Endometrium (tissue), 2 donors: ENCODE data around the gene TMEM214.
"Not testable (repeated sequence)": the region's sequence is repeated elsewhere in the genome, so short reads cannot be mapped to it uniquely, and the experiment has no call there.

Experiments
- FAIRE-seq: peaks from 2 replicates; lab custom pipeline; 2012; peaks lifted over from hg19 to GRCh38; lab: Jason Lieb, UNC
- donor health status: control.
- donor health status: control.

TMEM214 gene

DNA sequence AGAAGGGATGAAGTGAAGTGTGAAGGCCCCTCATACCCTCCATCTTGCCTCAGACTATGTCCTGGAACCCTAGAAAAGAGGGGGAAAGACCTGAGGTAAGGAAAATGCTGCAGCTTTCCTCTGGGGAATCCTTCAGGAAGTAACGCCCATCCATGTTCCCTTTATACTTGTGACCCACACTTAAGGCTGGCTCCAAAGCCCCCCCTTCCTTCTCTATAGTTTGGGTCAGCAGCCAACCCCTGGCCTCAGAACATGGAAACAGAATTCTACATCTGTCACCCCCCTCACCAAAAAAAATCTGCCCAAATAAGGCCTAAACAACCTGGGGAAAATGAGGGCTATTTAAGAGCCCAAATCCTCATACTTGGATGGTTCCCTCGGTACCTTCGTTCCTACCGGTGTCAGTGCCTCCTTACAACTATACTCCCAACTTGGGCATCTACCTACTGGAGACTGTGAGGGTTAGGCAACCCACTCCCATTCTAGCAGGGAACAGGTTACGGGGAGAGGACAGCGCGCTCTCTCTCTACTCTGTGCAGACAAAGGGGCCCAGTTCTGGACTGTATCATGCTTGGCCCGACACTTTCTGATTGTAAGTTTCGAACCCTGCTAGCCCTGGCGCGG lies 38.0 kb downstream of the TMEM214 start:
- no peak for FAIRE-seq

DNA sequence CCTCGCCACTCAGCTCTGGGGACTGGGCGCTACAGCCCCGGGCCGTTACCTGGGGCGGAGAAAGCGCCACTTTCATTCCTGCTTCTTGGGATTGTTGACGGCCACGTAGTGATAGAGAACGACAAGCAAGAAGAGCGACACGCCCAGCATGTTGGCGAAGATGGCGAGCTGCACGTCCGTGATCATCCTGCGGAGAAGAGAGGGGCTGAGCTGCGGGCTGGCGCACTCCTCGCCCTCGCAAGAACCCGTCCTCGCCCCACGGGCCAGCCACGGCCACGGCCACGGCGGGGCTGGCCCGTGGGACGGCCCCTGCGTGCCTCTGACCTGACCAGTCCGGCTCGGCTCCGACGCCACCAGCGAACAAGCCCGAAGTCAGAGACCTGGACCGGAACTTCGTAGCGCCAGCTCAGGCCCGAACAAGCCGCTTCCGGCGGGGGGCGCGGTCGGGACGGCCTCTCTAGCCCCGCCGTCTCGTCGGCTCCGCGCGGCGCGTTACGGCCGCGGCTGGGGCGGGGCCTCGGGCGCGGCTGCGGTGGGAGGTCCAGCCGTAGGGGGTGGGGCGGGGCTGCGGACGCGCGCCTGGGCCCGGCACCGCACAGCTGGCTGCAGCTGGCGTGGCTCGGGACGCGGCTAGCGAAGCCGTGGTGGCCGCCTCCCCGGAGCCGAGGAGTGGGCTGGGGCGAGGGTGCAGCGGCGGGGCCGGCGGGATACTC lies 38.7 kb downstream of the TMEM214 start, which contains the start of gene OST4:
Gene OST4 (minus strand): TSS at position 378 of the 713 bp plus-strand sequence.
- FAIRE-seq: no peak

DNA sequence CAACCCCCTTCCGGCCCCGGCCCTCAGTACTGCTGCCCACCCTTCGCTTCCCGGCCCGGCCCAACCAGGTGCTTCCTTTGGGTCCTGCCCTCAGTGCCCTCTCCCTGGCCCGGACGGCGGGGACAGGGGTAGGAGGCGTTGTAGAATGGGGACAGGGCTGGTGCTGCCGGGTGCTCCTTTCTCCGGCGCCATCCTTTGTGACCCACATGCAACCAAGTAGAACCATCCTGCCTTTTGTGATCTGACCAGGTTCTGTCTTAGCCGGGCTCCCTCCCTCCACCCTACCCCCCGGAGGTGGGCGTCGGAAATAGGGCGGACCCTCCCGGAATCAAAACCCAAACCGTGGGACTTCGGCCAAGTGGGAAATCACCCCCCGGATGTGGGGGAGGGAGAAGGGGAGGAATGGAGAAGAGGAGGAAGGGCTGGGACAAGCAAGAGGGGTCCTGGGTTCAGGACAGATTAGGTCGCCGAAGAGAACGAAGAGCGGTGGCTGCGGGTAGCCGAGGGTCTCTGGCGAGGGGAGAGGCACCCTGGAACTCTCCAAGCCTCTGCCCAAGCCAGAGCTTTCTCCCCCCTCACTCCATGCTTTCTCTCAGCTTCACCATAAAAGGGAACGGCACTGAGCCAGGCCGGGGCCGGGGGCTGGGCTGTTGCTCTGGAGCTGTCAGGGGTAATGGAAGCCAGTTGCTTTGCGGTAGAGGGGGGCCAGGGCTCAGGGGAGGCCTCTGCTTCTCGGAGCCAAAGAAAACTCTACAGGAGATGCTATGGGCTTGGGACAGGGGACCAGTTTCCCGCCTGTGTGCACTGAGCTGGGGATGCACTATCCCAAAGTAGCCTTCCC lies 39.4 kb downstream of the TMEM214 start:
- FAIRE-seq: no peak

DNA sequence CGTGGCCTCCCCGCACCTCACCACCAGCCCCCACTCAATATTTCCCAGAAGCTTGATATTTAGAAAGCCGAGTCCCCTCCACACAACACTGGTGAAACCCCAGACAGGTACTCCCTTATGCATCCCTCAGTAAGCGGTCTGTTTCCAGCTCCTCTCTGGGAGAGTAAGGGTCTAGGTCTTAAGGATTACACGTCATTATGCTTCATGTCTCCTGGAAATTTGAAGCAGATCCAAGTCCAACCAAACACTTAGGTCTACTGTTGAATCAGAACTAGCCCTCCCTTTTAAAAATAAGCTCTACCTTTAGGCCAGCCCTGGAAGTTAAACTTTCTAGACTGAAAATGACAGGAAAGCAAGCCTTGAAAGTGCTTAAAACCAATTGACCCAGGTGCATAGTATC lies 40.2 kb downstream of the TMEM214 start:
- FAIRE-seq: no peak

DNA sequence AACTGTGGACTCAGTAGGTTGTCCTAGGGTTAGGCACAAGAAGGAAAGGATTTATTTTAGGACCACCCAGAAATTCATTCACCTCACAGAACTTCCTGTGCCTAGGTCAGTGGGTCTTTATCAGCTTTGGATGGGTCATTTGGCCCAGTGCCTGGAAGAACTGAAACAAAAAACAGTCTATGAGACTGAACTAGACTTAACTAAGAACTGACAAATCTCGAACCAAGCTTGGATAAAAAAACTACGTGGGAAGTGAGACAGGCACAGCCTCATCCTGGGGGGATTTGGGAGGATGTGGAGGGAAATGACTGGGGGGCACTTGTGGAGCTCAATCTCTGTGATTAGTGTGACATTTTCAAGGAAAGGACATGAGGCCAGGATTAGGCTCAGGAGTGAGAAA lies 41.0 kb downstream of the TMEM214 start:
- FAIRE-seq: no peak

DNA sequence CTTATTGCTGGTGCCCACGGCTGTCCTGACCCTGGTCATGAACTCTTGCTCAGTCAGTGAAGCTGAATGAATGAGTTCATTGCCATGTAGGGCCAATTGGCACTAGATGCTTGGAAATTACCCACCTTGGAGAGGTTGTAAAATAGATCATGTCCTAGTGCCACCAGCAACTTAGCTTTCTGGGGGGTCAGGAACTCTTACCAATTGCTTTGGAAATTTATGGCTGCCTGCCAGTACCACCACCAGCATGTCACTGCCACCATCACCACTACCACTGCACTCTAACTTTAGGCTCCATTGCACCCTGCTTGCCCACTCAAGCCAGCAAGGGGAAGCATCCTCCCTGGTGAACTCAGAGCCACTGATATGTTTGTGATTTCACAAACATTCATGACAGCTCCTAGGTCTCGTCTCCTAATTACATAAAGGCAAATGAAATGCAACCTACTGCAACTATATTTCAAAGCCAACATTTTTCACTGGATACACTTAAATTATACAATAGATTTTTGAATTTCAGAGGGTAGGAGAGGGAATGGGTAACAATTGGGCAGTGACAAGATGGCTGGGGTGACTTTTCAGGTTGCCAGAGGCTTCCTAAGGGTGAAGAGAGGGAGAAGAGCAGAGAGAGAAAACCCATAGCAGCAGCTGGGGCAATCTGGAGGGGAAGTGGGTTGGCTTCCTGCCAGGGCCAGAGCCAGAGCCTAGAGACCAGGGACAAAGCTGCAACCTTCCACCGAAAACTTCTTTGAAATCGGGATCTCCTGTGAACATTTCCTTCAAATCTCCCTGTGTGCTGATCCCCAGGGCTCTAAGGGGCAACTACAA lies 42.2 kb downstream of the TMEM214 start:
- FAIRE-seq: no peak

DNA sequence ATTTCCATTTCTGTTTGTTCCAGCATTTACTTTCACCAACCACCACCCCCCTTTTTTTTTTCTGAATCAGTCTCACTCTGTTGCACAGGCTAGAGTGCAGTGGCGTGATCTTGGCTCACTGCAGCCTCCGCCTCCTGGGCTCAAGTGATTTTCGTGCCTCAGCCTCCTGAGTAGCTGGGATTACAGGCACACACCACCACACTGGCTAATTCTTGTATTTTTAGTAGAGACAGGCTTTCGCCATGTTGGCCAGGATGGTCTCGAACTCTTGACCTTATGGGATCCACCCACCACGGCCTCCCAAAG lies 42.8 kb downstream of the TMEM214 start:
- not testable (repeated sequence) for FAIRE-seq

DNA sequence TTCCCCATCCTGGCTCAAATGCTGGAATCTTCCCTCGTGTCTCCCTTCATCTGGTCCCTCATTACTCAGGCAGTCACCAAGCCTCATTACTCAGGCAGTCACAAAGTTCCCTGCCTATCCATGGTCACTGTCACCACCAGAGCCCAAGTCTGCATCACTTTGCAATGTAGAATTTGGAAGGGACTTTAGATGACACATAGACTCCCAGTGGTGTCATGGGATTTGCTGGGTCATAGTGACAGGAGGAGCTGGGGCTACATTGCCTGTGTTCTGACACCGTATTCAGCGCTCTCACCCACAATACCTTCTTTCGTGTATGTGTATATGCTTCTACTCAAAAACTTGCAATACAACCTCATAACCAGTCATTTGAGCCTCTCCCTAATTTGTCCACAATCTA lies 43.6 kb downstream of the TMEM214 start:
- no peak for FAIRE-seq

DNA sequence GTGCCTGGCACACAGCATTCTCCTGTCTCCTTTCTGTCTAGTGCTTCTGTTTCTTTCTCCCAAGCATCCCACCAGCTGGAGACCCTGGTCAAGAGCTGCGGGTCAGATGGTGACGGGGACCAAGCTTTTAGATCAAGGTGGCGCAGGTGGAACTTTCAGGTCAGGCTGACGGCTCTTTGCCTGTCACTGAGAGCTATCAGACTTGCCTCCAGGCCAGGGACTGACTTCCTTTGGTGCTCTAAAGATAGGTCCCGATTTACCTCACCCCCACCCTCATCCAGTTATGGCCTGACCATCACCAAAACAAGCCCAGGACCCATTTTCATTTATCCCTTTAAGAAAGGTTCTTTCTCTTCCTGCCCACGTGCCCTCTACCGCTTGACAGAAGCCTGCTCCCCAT lies 44.5 kb downstream of the TMEM214 start:
- FAIRE-seq: no peak

DNA sequence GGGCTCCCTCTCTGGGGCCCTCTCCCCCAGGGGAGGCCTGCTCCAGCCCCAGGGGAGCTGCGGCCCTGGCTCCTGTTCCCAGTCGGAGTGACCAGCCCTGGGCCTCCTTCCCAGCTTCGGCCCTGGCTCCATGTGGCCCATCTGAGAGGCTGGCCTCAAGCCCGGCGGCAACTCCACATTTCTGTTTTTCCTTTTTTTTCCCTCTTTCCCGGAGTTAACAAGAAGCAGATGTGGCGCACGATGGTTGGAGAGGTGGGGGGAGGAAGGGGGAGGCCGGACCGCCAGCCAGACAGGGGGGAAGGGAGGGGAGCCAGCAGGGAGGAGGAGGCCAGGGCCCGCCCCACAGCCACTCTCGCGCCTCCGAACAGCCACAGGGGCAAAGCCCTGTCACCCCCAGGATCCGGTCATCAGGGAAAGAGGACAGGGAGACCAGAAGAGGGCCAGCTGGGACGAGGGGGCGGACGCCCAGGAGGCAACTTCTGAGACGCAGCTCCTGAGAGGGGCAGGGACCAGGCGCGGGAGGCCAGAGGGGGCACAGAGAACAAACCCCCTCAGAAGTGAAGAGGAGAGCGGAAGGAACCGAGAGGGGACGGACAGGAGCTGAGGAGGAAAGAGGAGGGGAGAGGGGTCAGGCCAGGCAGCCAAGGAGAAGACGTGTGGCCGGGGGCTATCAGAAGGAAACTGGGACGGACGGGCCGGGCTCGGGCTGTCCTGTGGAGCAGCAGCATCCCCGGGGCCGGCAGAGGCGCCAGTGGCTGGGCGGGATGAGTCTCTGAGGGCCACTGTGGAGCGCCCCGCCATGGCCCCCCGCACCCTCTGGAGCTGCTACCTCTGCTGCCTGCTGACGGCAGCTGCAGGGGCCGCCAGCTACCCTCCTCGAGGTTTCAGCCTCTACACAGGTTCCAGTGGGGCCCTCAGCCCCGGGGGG lies 45.8 kb downstream of the TMEM214 start, which contains the start of gene EMILIN1:
Gene EMILIN1 (plus strand): TSS at position 349 of the 928 bp plus-strand sequence. CDS start 451 bp downstream, at position 800.
- FAIRE-seq: no peak

DNA sequence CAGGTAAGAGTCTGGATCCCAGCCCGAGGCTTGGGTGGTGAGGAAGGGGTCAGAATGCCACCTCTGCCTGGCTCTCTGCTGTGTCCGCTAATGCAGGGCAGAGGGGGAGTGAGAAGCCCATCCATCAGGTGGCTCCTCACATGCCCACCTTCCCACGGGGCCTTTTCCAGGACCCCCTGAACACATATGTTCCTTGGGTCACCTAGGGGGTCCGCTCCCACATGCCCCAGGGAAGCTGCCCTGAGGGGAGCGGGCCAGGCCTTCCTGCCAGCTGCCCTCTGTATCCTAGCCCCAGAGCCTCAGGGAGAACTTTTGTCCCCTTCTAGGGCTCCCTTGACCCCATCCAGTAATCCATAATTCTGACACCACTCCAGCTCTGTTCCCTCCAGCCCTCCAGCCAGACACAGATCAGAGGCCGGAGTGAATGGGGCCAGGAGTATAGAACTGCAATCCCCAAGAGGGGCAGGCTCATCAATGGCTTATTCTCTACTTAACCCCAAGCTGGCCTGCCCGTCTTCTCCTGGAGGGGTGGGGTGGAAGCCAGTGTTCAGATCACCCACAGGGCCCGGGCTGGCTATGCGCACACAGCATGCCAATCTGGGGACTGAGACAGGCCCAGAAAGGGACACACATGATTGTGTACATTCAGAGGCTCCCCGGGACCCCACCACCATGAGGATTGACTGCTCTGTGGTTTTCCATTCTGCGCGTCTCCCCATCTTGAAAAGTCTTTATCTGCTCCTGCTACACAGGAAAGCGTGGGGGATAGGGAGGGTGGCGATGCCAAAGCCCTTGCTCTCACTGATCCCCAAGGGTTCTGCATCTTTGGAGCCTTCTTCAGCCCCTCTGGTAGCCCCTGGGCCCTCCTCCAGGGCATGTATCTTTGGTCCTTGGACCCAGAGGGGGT lies 46.7 kb downstream of the TMEM214 start:
- FAIRE-seq: no peak

DNA sequence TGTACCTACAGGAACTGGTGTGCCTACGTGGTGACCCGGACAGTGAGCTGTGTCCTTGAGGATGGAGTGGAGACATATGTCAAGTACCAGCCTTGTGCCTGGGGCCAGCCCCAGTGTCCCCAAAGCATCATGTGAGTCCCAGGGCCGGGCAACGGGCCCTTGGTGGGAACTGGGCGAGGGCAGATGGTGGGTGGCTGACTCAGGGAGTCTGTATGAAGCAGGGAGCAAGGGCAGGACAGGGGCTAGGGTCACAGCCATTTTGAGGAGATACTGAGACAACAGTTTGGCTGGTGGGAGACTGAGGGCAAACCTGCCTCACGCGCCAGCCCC lies 47.3 kb downstream of the TMEM214 start:
- FAIRE-seq: no peak

DNA sequence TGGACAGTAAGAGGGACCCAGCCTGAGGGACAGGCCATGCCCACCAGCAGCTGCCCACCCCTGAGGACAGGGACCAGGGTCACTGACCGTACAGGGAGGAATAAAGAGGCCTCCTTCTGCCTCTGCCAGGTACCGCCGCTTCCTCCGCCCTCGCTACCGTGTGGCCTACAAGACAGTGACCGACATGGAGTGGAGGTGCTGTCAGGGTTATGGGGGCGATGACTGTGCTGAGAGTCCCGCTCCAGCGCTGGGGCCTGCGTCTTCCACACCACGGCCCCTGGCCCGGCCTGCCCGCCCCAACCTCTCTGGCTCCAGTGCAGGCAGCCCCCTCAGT lies 47.8 kb downstream of the TMEM214 start:
- no peak for FAIRE-seq

DNA sequence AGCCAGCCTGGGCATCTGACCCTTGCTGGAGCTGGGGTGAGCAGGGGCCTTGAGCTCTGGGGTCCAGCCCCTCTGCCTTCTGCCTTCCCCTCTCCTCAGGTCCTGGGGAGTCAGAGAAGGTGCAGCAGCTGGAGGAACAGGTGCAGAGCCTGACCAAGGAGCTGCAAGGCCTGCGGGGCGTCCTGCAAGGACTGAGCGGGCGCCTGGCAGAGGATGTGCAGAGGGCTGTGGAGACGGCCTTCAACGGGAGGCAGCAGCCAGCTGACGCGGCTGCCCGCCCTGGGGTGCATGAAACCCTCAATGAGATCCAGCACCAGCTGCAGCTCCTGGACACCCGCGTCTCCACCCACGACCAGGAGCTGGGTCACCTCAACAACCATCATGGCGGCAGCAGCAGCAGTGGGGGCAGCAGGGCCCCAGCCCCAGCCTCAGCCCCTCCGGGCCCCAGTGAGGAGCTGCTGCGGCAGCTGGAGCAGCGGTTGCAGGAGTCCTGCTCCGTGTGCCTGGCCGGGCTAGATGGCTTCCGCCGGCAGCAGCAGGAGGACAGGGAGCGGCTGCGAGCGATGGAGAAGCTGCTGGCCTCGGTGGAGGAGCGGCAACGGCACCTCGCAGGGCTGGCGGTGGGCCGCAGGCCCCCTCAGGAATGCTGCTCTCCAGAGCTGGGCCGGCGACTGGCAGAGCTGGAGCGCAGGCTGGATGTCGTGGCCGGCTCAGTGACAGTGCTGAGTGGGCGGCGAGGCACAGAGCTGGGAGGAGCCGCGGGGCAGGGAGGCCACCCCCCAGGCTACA lies 49.4 kb downstream of the TMEM214 start:
- FAIRE-seq: no peak

DNA sequence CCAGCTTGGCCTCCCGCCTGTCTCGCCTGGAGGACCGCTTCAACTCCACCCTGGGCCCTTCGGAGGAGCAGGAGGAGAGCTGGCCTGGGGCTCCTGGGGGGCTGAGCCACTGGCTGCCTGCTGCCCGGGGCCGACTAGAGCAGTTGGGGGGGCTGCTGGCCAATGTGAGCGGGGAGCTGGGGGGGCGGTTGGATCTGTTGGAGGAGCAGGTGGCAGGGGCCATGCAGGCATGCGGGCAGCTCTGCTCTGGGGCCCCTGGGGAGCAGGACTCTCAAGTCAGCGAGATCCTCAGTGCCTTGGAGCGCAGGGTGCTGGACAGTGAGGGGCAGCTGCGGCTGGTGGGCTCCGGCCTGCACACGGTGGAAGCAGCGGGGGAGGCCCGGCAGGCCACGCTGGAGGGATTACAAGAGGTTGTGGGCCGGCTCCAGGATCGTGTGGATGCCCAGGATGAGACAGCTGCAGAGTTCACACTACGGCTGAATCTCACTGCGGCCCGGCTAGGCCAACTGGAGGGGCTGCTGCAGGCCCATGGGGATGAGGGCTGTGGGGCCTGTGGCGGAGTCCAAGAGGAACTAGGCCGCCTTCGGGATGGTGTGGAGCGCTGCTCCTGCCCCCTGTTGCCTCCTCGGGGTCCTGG lies 50.1 kb downstream of the TMEM214 start:
- no peak for FAIRE-seq

DNA sequence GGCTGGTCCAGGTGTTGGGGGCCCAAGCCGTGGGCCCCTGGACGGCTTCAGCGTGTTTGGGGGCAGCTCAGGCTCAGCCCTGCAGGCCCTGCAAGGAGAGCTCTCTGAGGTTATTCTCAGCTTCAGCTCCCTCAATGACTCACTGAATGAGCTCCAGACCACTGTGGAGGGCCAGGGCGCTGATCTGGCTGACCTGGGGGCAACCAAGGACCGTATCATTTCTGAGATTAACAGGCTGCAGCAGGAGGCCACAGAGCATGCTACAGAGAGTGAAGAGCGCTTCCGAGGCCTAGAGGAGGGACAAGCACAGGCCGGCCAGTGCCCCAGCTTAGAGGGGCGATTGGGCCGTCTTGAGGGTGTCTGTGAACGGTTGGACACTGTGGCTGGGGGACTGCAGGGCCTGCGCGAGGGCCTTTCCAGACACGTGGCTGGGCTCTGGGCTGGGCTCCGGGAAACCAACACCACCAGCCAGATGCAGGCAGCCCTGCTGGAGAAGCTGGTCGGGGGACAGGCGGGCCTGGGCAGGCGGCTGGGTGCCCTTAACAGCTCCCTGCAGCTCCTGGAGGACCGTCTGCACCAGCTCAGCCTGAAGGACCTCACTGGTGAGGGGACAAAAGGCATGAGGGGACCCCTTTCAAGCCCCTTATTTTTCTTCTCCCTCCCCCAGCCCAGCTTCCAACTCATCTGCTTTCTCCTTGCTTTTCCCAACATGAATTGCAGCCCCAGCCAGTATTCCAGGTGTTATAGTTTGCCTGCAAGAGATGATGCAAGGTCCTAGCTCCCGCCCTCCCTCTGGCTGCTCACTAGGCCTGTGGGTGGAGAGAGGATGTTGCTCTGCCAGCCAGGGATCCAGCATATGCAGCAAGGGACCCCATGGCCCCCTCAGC lies 50.9 kb downstream of the TMEM214 start:
- FAIRE-seq: no peak

DNA sequence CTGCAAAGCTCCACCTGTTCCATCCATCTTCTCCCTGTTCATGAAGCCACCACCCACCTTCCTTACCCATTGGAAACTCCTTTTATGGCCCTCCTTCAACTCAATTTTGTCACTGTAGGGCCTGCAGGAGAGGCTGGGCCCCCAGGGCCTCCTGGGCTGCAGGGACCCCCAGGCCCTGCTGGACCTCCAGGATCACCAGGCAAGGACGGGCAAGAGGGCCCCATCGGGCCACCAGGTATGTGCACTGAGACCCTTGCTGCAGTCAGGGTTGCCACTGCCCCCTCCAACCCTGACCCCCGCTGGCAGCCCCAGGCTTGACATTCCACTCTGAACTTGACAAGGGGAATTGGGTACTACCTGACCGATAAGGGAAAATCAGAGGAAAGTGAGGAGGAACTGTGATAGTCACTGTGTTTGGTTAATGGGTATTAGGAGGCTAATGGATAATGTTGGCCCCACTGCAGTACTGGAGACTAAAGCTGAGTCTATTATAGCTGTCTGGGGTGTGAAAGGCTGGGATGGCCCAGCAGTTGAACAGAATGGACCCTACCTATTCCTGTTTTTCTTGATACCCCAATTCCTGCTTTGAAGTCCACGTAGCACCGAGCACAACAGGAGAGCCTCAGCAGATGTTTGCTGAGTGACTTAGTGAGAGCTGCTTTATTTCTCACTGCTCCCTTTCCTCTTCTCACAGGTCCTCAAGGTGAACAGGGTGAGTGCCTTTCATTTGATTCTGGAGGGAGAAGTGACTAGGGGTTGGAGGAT lies 51.7 kb downstream of the TMEM214 start:
- FAIRE-seq: no peak
